GM23248 (cell line): ENCODE results near the gene CLCN4.

Source experiments
- EZH2 ChIP-seq: fragments of 200-600 bp; sonication (generic); IDR thresholded peaks from 2 replicates; pipeline ENCODE4 v1.6.1; 2018; ENCODE audit warnings: antibody characterized with exemption, mild to moderate bottlenecking; ENCODE audit not compliant: insufficient read depth, poor library complexity, severe bottlenecking
- EZH2phosphoT487 ChIP-seq: fragments of 200-600 bp; sonication (generic); IDR thresholded peaks from 2 replicates; pipeline ENCODE4 v1.6.1; 2018; ENCODE audit warnings: antibody characterized with exemption, moderate library complexity, mild to moderate bottlenecking, low read depth; ENCODE audit not compliant: insufficient read depth

GRCh38 chrX:10159145-10159468, 2.3 kb downstream of the CLCN4 start:
- TF ChIP-seq EZH2 = no peak
- no peak for TF ChIP-seq EZH2phosphoT487
